Sigmoid colon (tissue), 7 donors: Measurements from ENCODE around the gene BTBD6. TPM values are rescaled to one million over a fixed set of nuclear protein-coding genes. Genes with fewer than 3 reads are reported as not detected.

Experiments
- DNase-seq: peaks from one replicate; pipeline ENCODE4 v3.0.0-alpha.2; 2019
- H3K27ac ChIP-seq, 4 donors: fragments of 200-600 bp; sonication (generic); one replicate each; pipeline ENCODE4 v1.5.1; 2016 to 2019; ENCODE audit warnings: mild to moderate bottlenecking in 1 of 4
- H3K27me3 ChIP-seq, 3 donors: fragments of 200-600 bp; sonication (generic); one replicate each; pipeline ENCODE4 v1.5.1; 2019; ENCODE audit warnings: mild to moderate bottlenecking in 1 of 3
- H3K36me3 ChIP-seq, 4 donors: fragments of 200-600 bp; sonication (generic); one replicate each; pipeline ENCODE4 v1.5.1; 2016 to 2019
- H3K4me1 ChIP-seq, 4 donors: fragments of 200-600 bp; sonication (generic); one replicate each; pipeline ENCODE4 v1.5.1; 2017 to 2019
- H3K4me3 ChIP-seq, 4 donors: fragments of 200-600 bp; sonication (generic); one replicate each; pipeline ENCODE4 v1.5.1; 2017 to 2019; ENCODE audit warnings: mild to moderate bottlenecking in 2 of 4, moderate library complexity in 1 of 4
- H3K9me3 ChIP-seq, 4 donors: fragments of 200-600 bp in 3 of 4; sonication (generic) in 3 of 4; one replicate each; pipeline versions ENCODE4 v1.5.1 to v1.6.1; 2013 to 2019
- CTCF ChIP-seq, 4 experiments: fragments of 450-650 bp in 3 of 4; fragments of 200-600 bp in 1 of 4; IDR thresholded peaks; one replicate each; pipeline ENCODE4 v1.5.1; 2016 to 2019; ENCODE audit warnings: antibody characterized with exemption in 4 of 4, mild to moderate bottlenecking in 3 of 4, moderate library complexity in 2 of 4
- EP300 ChIP-seq, 4 donors: sonication (generic); formaldehyde crosslinking; IDR thresholded peaks; one replicate each; pipeline ENCODE4 v1.6.1; 2017; ENCODE audit warnings: antibody characterized with exemption in 4 of 4
- POLR2A ChIP-seq, 2 donors: fragments of 450-650 bp; IDR thresholded peaks; one replicate each; pipeline ENCODE4 v1.6.1; 2016; ENCODE audit warnings: antibody characterized with exemption in 2 of 2, mild to moderate bottlenecking in 2 of 2, moderate library complexity in 2 of 2
- POLR2AphosphoS5 ChIP-seq, 4 donors: sonication (generic); formaldehyde crosslinking; IDR thresholded peaks; one replicate each; pipeline ENCODE4 v1.6.1; 2017; ENCODE audit warnings: antibody characterized with exemption in 4 of 4
- WGBS, 2 donors: extraction: QIAGEN DNeasy Blood & Tissue Kit; methylation state at CpG; one replicate each; pipeline ENCODE4 v1.1.7; 2013; 5-methylcytosine and 5-hydroxymethylcytosine counted together
- intact Hi-C: fragments of 100-400 bp; cut with DNase I; formaldehyde crosslinking; loops from one replicate; pipeline ENCODE4 v1.15.1; 2023
- polyA plus RNA-seq, 3 donors: library from polyadenylated mRNA; stranded (reverse); fragments of 200-250 nt; gene quantifications; one replicate each; pipeline ENCODE4 v1.2.3, GENCODE V29; 2013
- total RNA-seq, 4 donors: library from RNA; depleted of rRNA; stranded (reverse); fragments of >200 nt; gene quantifications; one replicate each; pipeline ENCODE4 v1.1.0, GENCODE V29; 2016
- donor health status: healthy with polysubstance abuse.
- donor health status: Bipolar disorder and iron deficiency.
- donor health status: healthy.

Gene BTBD6
- total and polyA plus RNA-seq, 7 donors, result 31.3 to 63.7 (median 42.5) TPM

- TF ChIP-seq POLR2AphosphoS5 (IDR thresholded peaks at IDR 0.05) (no peak), EP300 (IDR thresholded peaks at IDR 0.05) (no peak), CTCF (IDR thresholded peaks at IDR 0.05) (no peak), POLR2A (IDR thresholded peaks at IDR 0.05) (no peak)
- 95 to 96% methylated on average over 10 of the region's 10 CpGs for WGBS, 2 donors
- no peaks in the 10 kb centered on the region for H3K4me1 ChIP-seq
- DNase-seq, result no peak
- intact Hi-C loops, result no loop called here
- no peak overlapping the region for H3K27ac ChIP-seq
- peaks cover 0 to 73% (median 17%) of the 10 kb centered on the region in 4 donors for H3K36me3 ChIP-seq
- no peak overlapping the region for H3K4me3 ChIP-seq
- no peaks in the 10 kb centered on the region for H3K27me3 ChIP-seq
- H3K9me3 ChIP-seq, result no peaks in the 10 kb centered on the region
These were observed 35.0 kb upstream of the BTBD6 start for GRCh38 chr14:105213361-105213760.

- WGBS, 2 donors, result 91 to 93% methylated on average over 14 of the region's 14 CpGs
- no peak for DNase-seq
- H3K27me3 ChIP-seq, result no peaks in the 10 kb centered on the region
- H3K36me3 ChIP-seq, result peaks cover 0 to 77% (median 24%) of the 10 kb centered on the region in 4 donors
- no peaks in the 10 kb centered on the region for H3K4me1 ChIP-seq
- no peaks in the 10 kb centered on the region for H3K9me3 ChIP-seq
- H3K4me3 ChIP-seq, result no peak overlapping the region
- TF ChIP-seq POLR2A (IDR thresholded peaks at IDR 0.05) (no peak), CTCF (IDR thresholded peaks at IDR 0.05) (no peak), EP300 (IDR thresholded peaks at IDR 0.05) (no peak)
- H3K27ac ChIP-seq, result no peak overlapping the region
- intact Hi-C loops, result no loop called here
These were observed 33.9 kb upstream of the BTBD6 start for GRCh38 chr14:105214324-105214915.

DNA sequence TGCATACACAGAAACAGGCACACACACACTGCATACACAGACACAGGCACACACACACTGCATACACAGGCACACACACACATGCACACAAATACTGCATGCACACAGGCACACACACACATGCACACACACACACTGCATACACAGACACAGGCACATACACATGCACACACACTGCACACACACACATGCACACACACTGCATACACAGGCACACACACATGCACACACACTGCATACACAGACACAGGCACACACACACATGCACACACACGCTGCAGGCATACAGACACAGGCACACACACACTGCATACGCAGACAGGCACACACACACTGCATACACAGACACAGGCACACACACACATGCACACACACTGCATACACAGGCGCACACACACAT, 32.7 kb upstream of the BTBD6 start:
- Histone ChIP-seq H3K36me3 (peaks cover 0 to 74% (median 17%) of the 10 kb centered on the region in 4 donors), H3K27ac (no peak overlapping the region), H3K4me1 (peaks cover 0 to 7% (median 4%) of the 10 kb centered on the region in 4 donors), H3K27me3 (no peaks in the 10 kb centered on the region), H3K4me3 (no peak overlapping the region), H3K9me3 (no peaks in the 10 kb centered on the region)
- no peak for DNase-seq
- TF ChIP-seq EP300 (IDR thresholded peaks at IDR 0.05), result no peak
- TF ChIP-seq POLR2A (IDR thresholded peaks at IDR 0.05), result no peak
- no peak for TF ChIP-seq CTCF (IDR thresholded peaks at IDR 0.05)
- no peak for TF ChIP-seq POLR2AphosphoS5 (IDR thresholded peaks at IDR 0.05)
- intact Hi-C loops, result no loop called here
- 83 to 96% methylated on average over 3 of the region's 3 CpGs for WGBS, 2 donors

- TF ChIP-seq POLR2AphosphoS5 (IDR thresholded peaks at IDR 0.05) (no peak), CTCF (IDR thresholded peaks at IDR 0.05) (no peak), EP300 (IDR thresholded peaks at IDR 0.05) (no peak), POLR2A (IDR thresholded peaks at IDR 0.05) (no peak)
- Histone ChIP-seq H3K4me1 (peaks cover 0 to 16% (median 10%) of the 10 kb centered on the region in 4 donors), H3K36me3 (peaks cover 0 to 73% (median 22%) of the 10 kb centered on the region in 4 donors), H3K4me3 (no peak overlapping the region), H3K27me3 (no peaks in the 10 kb centered on the region), H3K27ac (no peak overlapping the region), H3K9me3 (no peaks in the 10 kb centered on the region)
- DNase-seq, result no peak
- intact Hi-C loops, result no loop called here
- WGBS, 2 donors, result 91 to 92% methylated on average over 30 of the region's 30 CpGs
These were observed 31.7 kb upstream of the BTBD6 start for GRCh38 chr14:105216490-105217247.
